ENCODE measurements around the gene HRH2.
"Not testable (repeated sequence)": the region's sequence is repeated elsewhere in the genome, so short reads cannot be mapped to it uniquely, and the experiment has no call there.

HRH2 gene

DNA sequence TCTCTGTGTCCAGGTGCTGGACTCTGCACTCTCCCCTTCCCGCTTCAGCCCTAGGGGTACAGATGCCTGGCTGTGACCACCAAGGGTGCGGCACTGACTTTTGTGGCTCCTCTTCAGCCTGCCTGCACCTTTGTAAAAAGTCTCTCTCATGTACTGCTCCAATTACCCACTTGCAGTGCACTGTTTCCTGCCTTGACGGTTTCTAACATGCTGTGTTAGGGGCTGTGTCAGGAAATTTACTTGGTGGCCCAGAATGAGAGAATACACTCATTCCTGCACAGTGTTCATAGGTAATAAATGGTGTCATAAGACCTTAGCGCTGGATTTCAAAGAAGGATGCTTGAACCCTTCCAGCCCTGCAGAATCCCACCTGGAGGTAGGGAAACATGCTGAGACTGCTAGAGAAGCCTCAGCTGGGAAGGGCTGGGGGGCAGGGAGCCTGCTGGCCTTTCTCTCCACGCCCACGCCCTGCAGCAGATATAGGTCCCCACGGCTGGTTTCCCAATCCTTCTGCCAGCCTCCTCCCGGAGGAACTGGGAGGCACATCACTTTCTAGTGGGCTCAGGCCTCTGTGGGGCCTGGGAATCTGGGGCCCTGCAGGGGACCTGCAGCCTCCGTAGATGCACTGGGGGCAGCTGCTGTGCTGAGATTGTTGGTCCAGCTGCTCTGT lies 17.6 kb upstream of the HRH2 start:
- DNase-seq (ENCODE audit: low read depth in 2 of 2) = no peak
- H3K4me3 ChIP-seq (replicated peaks in 1 of 2; ENCODE audit: low read depth in 2 of 2, low read length in 2 of 2) = no peak overlapping the region
- TF ChIP-seq, protein P1, sequence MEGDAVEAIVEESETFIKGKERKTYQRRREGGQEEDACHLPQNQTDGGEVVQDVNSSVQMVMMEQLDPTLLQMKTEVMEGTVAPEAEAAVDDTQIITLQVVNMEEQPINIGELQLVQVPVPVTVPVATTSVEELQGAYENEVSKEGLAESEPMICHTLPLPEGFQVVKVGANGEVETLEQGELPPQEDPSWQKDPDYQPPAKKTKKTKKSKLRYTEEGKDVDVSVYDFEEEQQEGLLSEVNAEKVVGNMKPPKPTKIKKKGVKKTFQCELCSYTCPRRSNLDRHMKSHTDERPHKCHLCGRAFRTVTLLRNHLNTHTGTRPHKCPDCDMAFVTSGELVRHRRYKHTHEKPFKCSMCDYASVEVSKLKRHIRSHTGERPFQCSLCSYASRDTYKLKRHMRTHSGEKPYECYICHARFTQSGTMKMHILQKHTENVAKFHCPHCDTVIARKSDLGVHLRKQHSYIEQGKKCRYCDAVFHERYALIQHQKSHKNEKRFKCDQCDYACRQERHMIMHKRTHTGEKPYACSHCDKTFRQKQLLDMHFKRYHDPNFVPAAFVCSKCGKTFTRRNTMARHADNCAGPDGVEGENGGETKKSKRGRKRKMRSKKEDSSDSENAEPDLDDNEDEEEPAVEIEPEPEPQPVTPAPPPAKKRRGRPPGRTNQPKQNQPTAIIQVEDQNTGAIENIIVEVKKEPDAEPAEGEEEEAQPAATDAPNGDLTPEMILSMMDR (IDR thresholded peaks at IDR 0.05; ENCODE audit: low read depth, low read length) = no peak

GRCh38 chr5:175642998-175643397 lies 14.9 kb upstream of the HRH2 start:
- H3K4me3 ChIP-seq (replicated peaks in 1 of 2; ENCODE audit: low read depth in 2 of 2, low read length in 2 of 2) = no peak overlapping the region
- DNase-seq (ENCODE audit: low read depth in 2 of 2) = no peak
- TF ChIP-seq, protein P1 (IDR thresholded peaks at IDR 0.05; ENCODE audit: low read depth, low read length) = no peak

DNA sequence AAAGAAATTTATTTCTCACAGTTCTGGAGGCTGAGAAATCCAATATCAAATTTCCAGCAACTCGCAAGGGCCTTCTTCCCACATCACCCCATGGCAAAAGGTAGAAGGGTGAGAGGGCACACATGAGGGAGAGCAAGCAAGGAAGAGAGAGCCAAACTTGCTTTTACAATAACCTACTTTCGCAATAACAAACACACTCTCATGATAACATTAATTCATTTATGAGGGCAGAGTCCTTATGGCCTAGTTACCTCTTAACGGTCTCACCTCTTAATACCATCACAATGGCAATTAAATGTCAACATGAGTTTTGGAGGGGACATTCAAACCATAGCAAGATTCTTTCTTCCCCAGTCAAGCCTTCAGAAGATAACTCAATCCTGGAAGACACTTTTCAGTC lies 11.6 kb upstream of the HRH2 start:
- TF ChIP-seq, protein P1 (IDR thresholded peaks at IDR 0.05; ENCODE audit: low read depth, low read length) = no peak
- H3K4me3 ChIP-seq (replicated peaks in 1 of 2; ENCODE audit: low read depth in 2 of 2, low read length in 2 of 2) = no peak overlapping the region
- DNase-seq (ENCODE audit: low read depth in 2 of 2) = no peak

- H3K4me3 ChIP-seq (replicated peaks in 1 of 2; ENCODE audit: low read depth in 2 of 2, low read length in 2 of 2) = no peak overlapping the region
- no peak for DNase-seq (ENCODE audit: low read depth in 2 of 2)
Observed at GRCh38 chr5:175649967-175650366, 7.9 kb upstream of the HRH2 start.

GRCh38 chr5:175650430-175651205 lies 7.3 kb upstream of the HRH2 start:
- not testable (repeated sequence) for H3K4me3 ChIP-seq (replicated peaks in 1 of 2; ENCODE audit: low read depth in 2 of 2, low read length in 2 of 2); DNase-seq (ENCODE audit: low read depth in 2 of 2)

More at GRCh38 chr5:175649967-175650366, 7.9 kb upstream of the HRH2 start:
- TF ChIP-seq, protein P1 (IDR thresholded peaks at IDR 0.05; ENCODE audit: low read depth, low read length) = no peak

- TF ChIP-seq, protein P1 (IDR thresholded peaks at IDR 0.05; ENCODE audit: low read depth, low read length) = no peak
- DNase-seq (ENCODE audit: low read depth in 2 of 2) = no peak
- H3K4me3 ChIP-seq (replicated peaks in 1 of 2; ENCODE audit: low read depth in 2 of 2, low read length in 2 of 2) = no peak overlapping the region
Observed at GRCh38 chr5:175652741-175653663, 4.9 kb upstream of the HRH2 start.
